Mucosa of stomach (tissue), 1 donor: Measurements from ENCODE around the gene OPCML.

Source experiments
- H3K27me3 ChIP-seq: one replicate; pipeline ENCODE4 v1.7.0; 2013; ENCODE audit warnings: mild to moderate bottlenecking, low read length; ENCODE audit not compliant: control insufficient read depth, insufficient read depth
- H3K36me3 ChIP-seq: one replicate; pipeline ENCODE4 v1.7.0; 2013; ENCODE audit warnings: low read length; ENCODE audit not compliant: control insufficient read depth, insufficient read depth
- H3K4me1 ChIP-seq: one replicate; pipeline ENCODE4 v1.7.0; 2013; ENCODE audit warnings: mild to moderate bottlenecking, low read length; ENCODE audit not compliant: control insufficient read depth, insufficient read depth
- H3K4me3 ChIP-seq: one replicate; pipeline ENCODE4 v1.7.0; 2013; ENCODE audit warnings: low read length
- H3K9ac ChIP-seq: one replicate; pipeline ENCODE4 v1.7.0; 2013; ENCODE audit warnings: mild to moderate bottlenecking, low read length, moderate library complexity
- H3K9me3 ChIP-seq: one replicate; pipeline ENCODE4 v1.7.0; 2013; ENCODE audit warnings: mild to moderate bottlenecking, low read length, moderate library complexity; ENCODE audit not compliant: control insufficient read depth
- donor health status: Pancreatic carcinoma.

The OPCML gene

DNA sequence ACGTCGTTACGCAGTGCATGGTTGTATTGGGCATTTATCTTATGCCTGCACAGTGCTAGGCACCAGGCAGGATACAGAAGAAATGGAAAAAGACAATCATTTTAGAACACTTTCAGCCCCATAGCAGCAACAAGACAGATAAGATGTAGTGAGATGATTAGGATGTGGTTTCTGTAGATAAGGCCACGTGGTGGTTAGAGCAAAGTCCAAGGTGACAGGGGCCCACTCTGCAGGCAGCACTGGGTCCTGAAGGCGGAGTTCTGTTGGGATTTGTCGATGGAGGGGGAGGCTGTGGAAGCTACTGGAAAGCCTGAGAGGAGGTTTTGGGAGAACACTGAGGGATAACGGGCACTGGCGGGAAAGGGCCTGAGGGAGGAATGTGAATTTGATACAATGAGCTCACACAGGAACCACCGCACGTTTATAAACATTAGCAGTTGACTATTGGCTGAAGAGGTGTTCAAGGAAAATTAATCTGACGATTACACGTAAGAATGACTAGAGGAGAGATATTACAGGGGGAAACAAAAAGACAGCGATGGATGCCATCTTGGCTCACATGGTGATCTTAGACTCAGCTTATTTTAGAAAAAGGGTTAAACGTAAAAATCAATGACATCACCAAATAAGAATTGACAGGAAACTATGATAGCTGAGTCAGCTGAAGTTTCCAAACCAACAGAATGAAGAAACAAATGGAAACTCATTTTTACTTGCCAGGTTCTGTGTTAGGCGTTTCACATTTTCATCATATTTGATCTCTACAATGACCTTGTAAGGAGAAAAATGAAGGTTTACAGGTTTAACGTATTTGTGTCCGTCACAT lies 551.0 kb downstream of the OPCML start:
- peaks cover 3% of the 10 kb centered on the region for H3K27me3 ChIP-seq
- no peaks in the 10 kb centered on the region for H3K9me3 ChIP-seq
- no peaks in the 10 kb centered on the region for H3K36me3 ChIP-seq
- no peak overlapping the region for H3K9ac ChIP-seq
- no peak overlapping the region for H3K4me3 ChIP-seq
- no peaks in the 10 kb centered on the region for H3K4me1 ChIP-seq

DNA sequence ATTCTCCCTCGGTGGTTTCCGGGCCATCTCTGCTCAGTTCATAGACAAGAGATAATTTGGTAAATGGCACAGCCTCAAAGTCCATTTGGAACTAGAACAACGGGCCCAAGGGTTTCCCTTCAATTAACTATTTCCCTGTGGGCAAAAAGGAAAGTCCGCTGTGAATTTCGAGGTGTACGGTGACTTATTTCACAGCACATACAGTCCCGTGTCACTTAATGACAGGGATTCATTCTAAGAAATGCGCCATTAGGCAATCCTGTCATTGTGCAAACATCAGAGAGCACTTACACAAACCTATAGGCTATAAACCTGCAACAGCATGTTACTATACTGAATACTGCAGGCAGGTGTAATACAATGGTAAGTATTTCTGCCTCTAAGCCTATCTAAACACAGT lies 551.6 kb downstream of the OPCML start:
- no peaks in the 10 kb centered on the region for H3K9me3 ChIP-seq
- H3K4me1 ChIP-seq, result no peaks in the 10 kb centered on the region
- no peaks in the 10 kb centered on the region for H3K36me3 ChIP-seq
- H3K27me3 ChIP-seq, result peaks cover 3% of the 10 kb centered on the region
- H3K9ac ChIP-seq, result no peak overlapping the region
- no peak overlapping the region for H3K4me3 ChIP-seq

DNA sequence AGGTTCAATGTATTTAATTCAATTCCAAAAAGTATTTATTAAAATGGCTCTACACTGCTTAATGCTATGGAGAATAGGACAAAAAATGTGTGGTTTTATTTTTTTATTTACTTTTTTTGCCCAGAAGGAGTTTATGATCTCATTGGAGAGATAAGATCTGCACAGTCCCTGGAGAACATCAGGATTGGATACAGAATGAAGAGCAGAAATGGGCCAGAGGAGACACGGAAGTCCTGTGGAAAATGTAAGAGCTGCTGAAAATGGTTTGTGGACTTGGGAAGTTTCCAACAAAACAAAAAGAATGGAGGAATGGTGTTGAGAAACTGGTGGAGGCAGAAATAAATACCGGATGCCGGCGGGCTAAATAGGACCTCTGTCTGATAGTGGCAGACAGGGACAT lies 554.6 kb downstream of the OPCML start:
- no peak overlapping the region for H3K4me3 ChIP-seq
- no peak overlapping the region for H3K9ac ChIP-seq
- H3K4me1 ChIP-seq, result no peaks in the 10 kb centered on the region
- H3K9me3 ChIP-seq, result no peaks in the 10 kb centered on the region
- no peaks in the 10 kb centered on the region for H3K27me3 ChIP-seq
- no peaks in the 10 kb centered on the region for H3K36me3 ChIP-seq

DNA sequence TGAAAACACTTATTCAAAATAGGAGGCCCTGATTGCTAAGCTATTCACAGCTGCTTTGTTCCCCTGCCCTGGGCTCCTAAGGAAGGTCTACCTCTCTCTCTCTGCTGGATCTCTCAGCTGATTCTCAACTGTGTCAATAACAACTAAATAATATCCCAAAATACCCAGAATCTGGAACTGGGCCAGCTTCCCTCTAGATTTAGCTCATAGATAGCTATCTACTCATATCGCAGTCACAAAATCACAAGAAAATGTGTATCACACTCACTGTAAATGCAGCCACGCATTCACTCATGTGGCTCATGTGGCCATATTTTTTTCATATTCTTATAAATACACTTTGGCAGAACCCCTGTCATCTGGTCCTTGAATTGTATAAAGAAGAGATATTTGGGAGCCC lies 555.1 kb downstream of the OPCML start:
- Histone ChIP-seq H3K4me1 (no peaks in the 10 kb centered on the region), H3K36me3 (no peaks in the 10 kb centered on the region), H3K27me3 (no peaks in the 10 kb centered on the region), H3K4me3 (no peak overlapping the region), H3K9ac (no peak overlapping the region), H3K9me3 (no peaks in the 10 kb centered on the region)

DNA sequence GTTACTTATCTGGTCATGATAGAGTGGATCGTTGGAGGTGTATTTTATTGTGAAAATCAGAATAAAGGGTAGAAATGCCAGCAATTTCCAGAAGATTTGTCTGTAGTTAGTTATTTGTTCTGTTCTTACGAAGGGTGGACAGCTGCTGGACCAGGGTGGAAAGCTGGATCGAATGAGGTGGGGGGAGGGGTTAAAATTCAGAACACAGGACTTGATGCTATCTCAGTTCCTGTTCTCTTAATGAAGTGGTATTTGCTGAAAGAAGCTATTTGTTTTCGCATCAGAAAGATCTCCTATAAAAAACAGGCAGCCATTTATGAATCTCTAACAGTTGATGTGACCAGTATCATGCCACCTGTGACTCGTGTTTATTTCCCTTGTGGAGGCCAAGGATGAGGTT lies 556.2 kb downstream of the OPCML start:
- H3K27me3 ChIP-seq, result no peaks in the 10 kb centered on the region
- no peak overlapping the region for H3K9ac ChIP-seq
- H3K36me3 ChIP-seq, result no peaks in the 10 kb centered on the region
- no peaks in the 10 kb centered on the region for H3K9me3 ChIP-seq
- no peak overlapping the region for H3K4me3 ChIP-seq
- no peaks in the 10 kb centered on the region for H3K4me1 ChIP-seq

DNA sequence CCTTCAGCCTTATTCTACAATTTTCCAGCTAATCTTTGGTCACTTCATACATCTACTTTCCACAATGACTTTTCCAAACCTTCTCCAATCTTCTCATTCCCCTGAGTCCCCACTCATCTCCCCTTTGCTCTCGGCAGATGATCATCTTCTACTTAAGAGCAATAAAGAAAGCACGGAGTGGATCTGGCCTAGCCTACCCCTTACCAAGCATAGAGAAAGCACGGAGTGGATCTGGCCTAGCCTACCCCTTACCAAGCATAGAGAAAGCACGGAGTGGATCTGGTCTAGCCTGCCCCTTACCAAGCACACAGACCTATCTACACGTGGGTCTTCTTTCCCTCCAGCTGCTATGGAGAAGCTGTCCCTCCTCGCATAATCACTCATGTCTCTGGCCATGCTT lies 558.6 kb downstream of the OPCML start:
- H3K27me3 ChIP-seq, result no peaks in the 10 kb centered on the region
- H3K4me3 ChIP-seq, result no peak overlapping the region
- H3K36me3 ChIP-seq, result no peaks in the 10 kb centered on the region
- H3K9ac ChIP-seq, result no peak overlapping the region
- no peaks in the 10 kb centered on the region for H3K9me3 ChIP-seq
- no peaks in the 10 kb centered on the region for H3K4me1 ChIP-seq

DNA sequence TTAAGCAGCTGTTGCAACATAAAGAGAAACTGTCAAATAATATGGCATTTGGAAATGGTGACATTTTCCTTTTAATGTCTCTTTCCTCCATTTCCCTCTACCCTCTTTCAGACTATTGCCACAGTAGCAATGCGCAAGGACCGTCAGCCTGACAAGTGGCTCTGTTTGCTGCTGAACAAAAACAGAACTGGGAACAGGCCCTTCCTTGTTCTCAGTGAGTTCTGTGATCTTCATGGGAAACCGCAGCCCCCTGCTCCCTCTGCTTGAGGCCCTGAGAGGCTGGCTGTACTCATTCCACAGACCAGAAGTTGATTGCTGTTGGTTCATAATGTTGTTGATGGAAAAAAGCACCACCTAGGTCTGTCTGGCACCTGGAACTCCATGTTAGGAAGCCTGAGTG lies 559.7 kb downstream of the OPCML start:
- no peaks in the 10 kb centered on the region for H3K4me1 ChIP-seq
- H3K9me3 ChIP-seq, result no peaks in the 10 kb centered on the region
- H3K27me3 ChIP-seq, result no peaks in the 10 kb centered on the region
- no peak overlapping the region for H3K4me3 ChIP-seq
- no peak overlapping the region for H3K9ac ChIP-seq
- H3K36me3 ChIP-seq, result no peaks in the 10 kb centered on the region

DNA sequence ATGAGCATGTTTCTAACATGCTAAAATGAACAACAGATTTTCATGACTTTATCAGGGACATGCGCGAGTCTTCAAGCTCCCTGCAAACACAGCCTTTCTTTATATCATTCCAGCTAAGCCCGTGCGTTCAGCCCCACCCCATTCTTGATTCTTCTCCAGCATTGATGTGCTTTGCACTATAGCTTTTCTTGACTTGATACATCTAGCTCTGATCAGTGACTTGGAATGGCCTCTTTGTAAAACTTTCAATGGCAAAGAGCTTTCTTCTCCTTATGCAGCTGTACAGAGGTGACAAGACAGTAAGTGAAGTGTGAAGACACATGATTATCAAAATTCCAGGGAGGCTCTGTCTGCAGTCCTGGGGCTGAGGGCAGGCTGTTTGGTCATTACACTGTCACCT lies 561.0 kb downstream of the OPCML start:
- Histone ChIP-seq H3K4me1 (no peaks in the 10 kb centered on the region), H3K9me3 (no peaks in the 10 kb centered on the region), H3K27me3 (no peaks in the 10 kb centered on the region), H3K9ac (no peak overlapping the region), H3K36me3 (no peaks in the 10 kb centered on the region), H3K4me3 (no peak overlapping the region)

DNA sequence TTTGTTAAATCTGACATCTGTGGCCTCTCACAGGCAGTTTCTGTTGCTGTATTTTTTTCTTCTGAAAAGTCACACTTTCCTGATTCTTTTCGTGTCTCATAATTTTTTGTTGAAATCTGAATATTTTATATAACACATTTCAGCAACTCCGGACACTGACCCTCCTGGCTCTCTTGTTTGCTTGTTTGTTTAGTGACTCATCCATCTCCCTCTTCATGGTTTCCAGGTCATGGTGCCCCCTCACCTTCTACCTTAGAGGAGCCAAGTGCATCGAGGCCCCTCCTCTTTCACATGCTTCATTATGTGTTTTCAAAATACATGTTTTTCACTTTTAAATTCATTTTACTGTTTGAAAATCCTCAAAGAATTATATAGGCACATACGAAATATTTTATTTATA lies 562.4 kb downstream of the OPCML start:
- Histone ChIP-seq H3K27me3 (no peaks in the 10 kb centered on the region), H3K4me1 (no peaks in the 10 kb centered on the region), H3K9me3 (no peaks in the 10 kb centered on the region), H3K4me3 (no peak overlapping the region), H3K9ac (no peak overlapping the region), H3K36me3 (no peaks in the 10 kb centered on the region)

DNA sequence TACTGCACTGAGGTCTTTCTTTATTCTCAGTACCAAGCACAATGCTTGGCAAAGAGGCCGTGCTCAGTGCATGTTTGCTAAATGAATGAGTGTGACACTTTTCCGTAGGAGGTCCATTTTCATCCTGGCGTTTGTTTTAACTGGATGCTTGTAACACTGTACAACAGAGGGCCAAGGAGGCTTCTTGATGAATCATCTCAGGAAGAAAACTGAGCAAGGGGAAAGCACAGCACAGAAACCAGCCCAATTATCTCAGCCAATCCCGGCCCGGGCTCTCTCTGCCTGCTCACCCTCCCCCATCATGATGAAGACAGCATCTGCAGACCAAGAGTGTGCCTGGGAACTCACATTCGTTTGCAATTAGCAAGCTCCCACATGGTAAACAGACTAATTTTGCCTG lies 570.3 kb downstream of the OPCML start:
- Histone ChIP-seq H3K27me3 (no peaks in the 10 kb centered on the region), H3K4me1 (no peaks in the 10 kb centered on the region), H3K4me3 (no peak overlapping the region), H3K9ac (no peak overlapping the region), H3K9me3 (no peaks in the 10 kb centered on the region), H3K36me3 (no peaks in the 10 kb centered on the region)

DNA sequence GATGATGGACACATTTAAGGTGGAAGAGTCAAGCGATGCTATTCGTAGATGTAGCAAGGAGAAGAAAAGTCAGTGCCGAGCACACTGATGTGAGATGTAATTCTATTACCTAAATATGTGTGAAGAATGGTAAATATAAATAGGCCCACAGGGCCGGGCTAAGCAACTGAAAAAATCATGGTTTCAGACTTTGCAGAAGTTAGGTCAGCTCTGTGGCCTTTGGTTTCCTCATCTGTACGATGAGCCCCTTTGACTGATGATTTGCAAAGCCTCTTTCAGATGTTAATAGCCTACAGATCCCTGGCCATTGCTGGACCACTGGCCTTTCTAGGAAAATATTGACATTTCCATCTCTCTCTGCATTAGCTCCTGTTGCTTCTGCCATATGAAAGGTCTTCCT lies 570.8 kb downstream of the OPCML start:
- Histone ChIP-seq H3K9me3 (no peaks in the 10 kb centered on the region), H3K4me1 (no peaks in the 10 kb centered on the region), H3K9ac (no peak overlapping the region), H3K27me3 (no peaks in the 10 kb centered on the region), H3K4me3 (no peak overlapping the region), H3K36me3 (no peaks in the 10 kb centered on the region)

DNA sequence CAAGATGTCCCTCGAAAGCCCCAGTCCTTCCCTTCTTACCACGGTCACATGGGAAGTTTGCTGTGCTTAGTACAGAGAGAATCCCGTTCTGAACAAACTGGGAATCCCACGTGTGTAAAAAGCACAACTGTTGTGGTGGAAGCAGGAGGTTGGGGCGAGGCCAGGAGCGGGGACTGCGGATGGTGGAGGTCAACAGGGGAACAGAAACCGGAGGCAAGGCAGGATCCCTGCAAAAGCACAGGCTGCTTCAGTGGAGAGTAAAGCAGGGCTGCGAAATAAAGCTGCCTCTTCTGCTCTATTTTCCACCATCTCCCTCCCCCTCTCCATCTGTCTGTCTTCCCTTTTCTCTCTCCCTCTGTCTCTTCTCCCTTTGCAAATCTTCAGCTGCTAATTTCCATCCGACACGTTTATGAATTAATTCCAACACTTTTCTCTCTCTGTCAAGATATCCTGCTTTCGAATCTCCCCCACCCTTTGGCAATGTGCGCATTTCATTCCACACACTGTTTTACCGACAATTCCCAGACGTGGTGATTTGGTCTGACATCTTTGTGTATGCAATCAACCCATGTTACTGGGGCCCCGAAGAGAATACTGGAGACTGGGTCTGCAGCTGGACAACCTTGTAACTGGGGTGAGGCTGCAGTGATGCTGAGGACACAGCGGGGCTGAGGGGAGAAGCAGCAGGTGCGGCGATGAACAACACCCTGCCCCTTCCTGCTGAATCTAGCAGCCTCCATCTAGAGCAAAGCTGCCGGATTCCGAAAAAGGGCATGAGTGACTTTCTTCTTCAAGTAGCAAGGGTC lies 571.8 kb downstream of the OPCML start:
- H3K9me3 ChIP-seq, result no peaks in the 10 kb centered on the region
- no peaks in the 10 kb centered on the region for H3K4me1 ChIP-seq
- H3K36me3 ChIP-seq, result no peaks in the 10 kb centered on the region
- no peak overlapping the region for H3K4me3 ChIP-seq
- no peaks in the 10 kb centered on the region for H3K27me3 ChIP-seq
- no peak overlapping the region for H3K9ac ChIP-seq
